H1 (cell line): ENCODE results near the gene RRAS. TPM values are rescaled to one million over a fixed set of nuclear protein-coding genes. Genes with fewer than 3 reads are reported as not detected.

ENCODE experiments used
- CBX5 ChIP-seq: fragments of 300-800, 300-1000 bp; sonication (generic); IDR thresholded peaks from 2 replicates; pipeline ENCODE4 v1.7.1; 2016; ENCODE audit warnings: antibody characterized with exemption, low read length, low read depth
- FOSL1 ChIP-seq: IDR thresholded peaks from 2 replicates; pipeline ENCODE4 v1.6.1; 2011; ENCODE audit warnings: mild to moderate bottlenecking, low read depth, low read length, moderate library complexity; ENCODE audit not compliant: insufficient read depth
- GABPA ChIP-seq: IDR thresholded peaks from 2 replicates; pipeline ENCODE4 v1.6.1; 2011; ENCODE audit warnings: mild to moderate bottlenecking, low read length, moderate library complexity, borderline replicate concordance; ENCODE audit not compliant: insufficient read depth
- JUND ChIP-seq: IDR thresholded peaks from 2 replicates; pipeline ENCODE4 v1.6.1; 2011; ENCODE audit warnings: mild to moderate bottlenecking, improper control_type of control experiment, low read length
- KDM4A ChIP-seq: IDR thresholded peaks from one replicate; pipeline ENCODE4 v1.7.1; 2012; ENCODE audit warnings: low read depth, mild to moderate bottlenecking, moderate library complexity, low read length, inconsistent platforms; ENCODE audit not compliant: severe bottlenecking
- KDM5A ChIP-seq: fragments of 200-600 bp; IDR thresholded peaks from 2 replicates; pipeline ENCODE4 v1.7.1; 2012; ENCODE audit warnings: mild to moderate bottlenecking, low read length, inconsistent platforms, mixed read lengths
- NANOG ChIP-seq: IDR thresholded peaks from 2 replicates; pipeline ENCODE4 v1.6.1; 2011; ENCODE audit warnings: low read length, low read depth, mild to moderate bottlenecking, inconsistent platforms; ENCODE audit not compliant: insufficient read depth, poor library complexity, severe bottlenecking
- TAF1 ChIP-seq: IDR thresholded peaks from 2 replicates; pipeline ENCODE4 v1.6.1; 2011; ENCODE audit warnings: mild to moderate bottlenecking, low read depth, low read length
- polyA plus RNA-seq, 7 experiments: library from polyadenylated mRNA; depleted of rRNA in 3 of 7; stranded (reverse) in 5 of 7; unstranded in 2 of 7; fragments of >200 nt in 5 of 7; fragments of 200-250 nt in 2 of 7; gene quantifications; 1 replicate in 5 of 7; 2 replicates in 1 of 7; 4 replicates in 1 of 7; pipeline versions ENCODE4 v1.2.1 to v1.2.3, GENCODE V29; 2011 to 2013; ENCODE audit warnings: missing spikeins in 2 of 7, mixed read lengths in 2 of 7
- total RNA-seq: library from RNA; stranded (reverse); fragmentation: NEBNext Ultra II Directional; extraction: Animal tissue kit (Norgen Biotek cat#: 25700); gene quantifications from 2 replicates; pipeline ENCODE4 v1.2.1, GENCODE V29; 2021
- TF ChIP-seq, protein P1 (sequence below): IDR thresholded peaks from 2 replicates; pipeline ENCODE4 v1.6.1; 2011; ENCODE audit warnings: low read length, improper control_type of control experiment

The RRAS gene
- total and polyA plus RNA-seq, 2 of the 8 experiments (the other 6 are each of a cell fraction or from before 2014, with no cell fraction given), result 17.7 to 49.1 TPM

DNA sequence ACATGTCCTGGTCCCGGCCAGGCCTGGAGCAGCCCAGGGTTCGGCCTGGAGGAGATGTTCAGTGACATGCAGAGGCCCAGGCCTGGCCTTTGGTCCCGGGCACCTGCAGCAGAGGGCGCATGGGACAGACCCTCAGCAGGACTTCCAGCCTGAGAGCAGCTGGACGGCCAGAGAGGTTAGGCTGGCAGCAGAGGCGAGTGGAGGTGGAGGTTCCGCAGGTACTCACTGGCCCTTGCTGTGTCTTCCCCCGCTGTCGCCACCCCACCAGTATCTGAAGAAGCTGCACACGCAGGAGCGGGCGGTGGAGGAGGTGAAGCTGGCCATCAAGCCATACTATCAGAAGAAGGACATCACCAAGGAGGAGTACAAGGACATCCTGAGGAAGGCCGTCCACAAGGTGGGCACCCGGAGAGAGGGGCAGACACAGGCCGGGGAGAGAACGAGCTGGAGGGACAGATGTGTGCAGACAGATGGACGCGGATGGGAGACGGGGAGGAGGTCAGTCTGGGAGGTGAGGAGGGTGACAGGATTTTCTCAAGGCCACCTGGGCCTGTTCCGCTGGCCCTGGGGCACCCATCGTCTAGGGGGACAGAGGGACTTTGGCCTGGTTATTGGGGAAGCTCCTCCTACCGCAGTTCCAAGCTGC is 17.7 kb upstream of the RRAS start (continued):
- TF ChIP-seq, protein P1, sequence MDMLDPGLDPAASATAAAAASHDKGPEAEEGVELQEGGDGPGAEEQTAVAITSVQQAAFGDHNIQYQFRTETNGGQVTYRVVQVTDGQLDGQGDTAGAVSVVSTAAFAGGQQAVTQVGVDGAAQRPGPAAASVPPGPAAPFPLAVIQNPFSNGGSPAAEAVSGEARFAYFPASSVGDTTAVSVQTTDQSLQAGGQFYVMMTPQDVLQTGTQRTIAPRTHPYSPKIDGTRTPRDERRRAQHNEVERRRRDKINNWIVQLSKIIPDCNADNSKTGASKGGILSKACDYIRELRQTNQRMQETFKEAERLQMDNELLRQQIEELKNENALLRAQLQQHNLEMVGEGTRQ, result no peak
- TF ChIP-seq KDM4A (no peak), KDM5A (no peak), JUND (no peak), FOSL1 (no peak), CBX5 (no peak), NANOG (no peak), GABPA (no peak), TAF1 (no peak)
